HepG2 (cell line): ENCODE data around the gene FBF1. TPM values are rescaled to one million over a fixed set of nuclear protein-coding genes. Genes with fewer than 3 reads are reported as not detected.
A peak's percentile ranks its signal among the peaks of the same experiment; 100 is the strongest.

Experiments used
- polyA plus RNA-seq, 8 experiments: library from polyadenylated mRNA; depleted of rRNA in 3 of 8; stranded (reverse) in 7 of 8; unstranded in 1 of 8; fragments of >200 nt; fragmentation: Illumina TruSeq in 4 of 8; extraction: Trizol in 4 of 8; gene quantifications; 2 replicates each; pipeline versions ENCODE4 v1.2.1 to v1.2.3, GENCODE V29; 2011 to 2016; ENCODE audit warnings: low read depth in 4 of 8, missing spikeins in 1 of 8, mixed read lengths in 1 of 8; ENCODE audit not compliant: insufficient read depth in 1 of 8
- total RNA-seq, 5 experiments: library from RNA; depleted of rRNA; stranded (reverse); fragments of >200 nt; fragmentation: Illumina TruSeq; extraction: Trizol; gene quantifications; 2 replicates each; pipeline ENCODE4 v1.2.3, GENCODE V29; 2016; ENCODE audit warnings: low read depth in 1 of 5
- TF ChIP-seq, protein P1 (sequence below): sonication (generic); formaldehyde crosslinking; IDR thresholded peaks from 2 replicates; pipeline ENCODE4 v1.5.0; 2020; ENCODE audit warnings: mild to moderate bottlenecking, missing genetic modification reagents
- TF ChIP-seq, protein P2 (sequence below): sonication (generic); formaldehyde crosslinking; IDR thresholded peaks from 2 replicates; pipeline ENCODE4 v1.8.1; 2023; ENCODE audit warnings: mild to moderate bottlenecking, moderate library complexity, missing genetic modification reagents

The FBF1 gene
- total and polyA plus RNA-seq, 2 of the 13 experiments (the other 11 are each of a cell fraction or from before 2014, with no cell fraction given) = 2.4 to 8.1 TPM

DNA sequence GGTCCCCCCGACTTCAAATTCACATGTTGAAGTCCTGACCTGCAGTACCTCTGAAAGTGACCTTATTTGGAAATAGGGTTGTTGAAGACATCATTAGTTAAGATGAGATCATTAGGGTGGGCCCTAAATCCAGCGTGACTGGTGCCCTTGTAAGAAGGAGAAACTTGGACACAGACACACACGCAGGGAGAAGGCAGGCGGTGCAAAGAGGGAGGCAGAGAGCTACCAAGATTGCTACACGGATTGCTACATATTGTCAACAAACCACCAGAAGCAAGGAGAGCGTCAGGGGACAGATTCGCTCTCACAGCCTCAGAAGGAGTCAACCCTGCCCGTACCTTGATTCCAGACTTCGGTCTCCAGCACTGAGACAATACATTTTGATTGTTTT is 78.9 kb downstream of the FBF1 start (continued):
- TF ChIP-seq, protein P1, sequence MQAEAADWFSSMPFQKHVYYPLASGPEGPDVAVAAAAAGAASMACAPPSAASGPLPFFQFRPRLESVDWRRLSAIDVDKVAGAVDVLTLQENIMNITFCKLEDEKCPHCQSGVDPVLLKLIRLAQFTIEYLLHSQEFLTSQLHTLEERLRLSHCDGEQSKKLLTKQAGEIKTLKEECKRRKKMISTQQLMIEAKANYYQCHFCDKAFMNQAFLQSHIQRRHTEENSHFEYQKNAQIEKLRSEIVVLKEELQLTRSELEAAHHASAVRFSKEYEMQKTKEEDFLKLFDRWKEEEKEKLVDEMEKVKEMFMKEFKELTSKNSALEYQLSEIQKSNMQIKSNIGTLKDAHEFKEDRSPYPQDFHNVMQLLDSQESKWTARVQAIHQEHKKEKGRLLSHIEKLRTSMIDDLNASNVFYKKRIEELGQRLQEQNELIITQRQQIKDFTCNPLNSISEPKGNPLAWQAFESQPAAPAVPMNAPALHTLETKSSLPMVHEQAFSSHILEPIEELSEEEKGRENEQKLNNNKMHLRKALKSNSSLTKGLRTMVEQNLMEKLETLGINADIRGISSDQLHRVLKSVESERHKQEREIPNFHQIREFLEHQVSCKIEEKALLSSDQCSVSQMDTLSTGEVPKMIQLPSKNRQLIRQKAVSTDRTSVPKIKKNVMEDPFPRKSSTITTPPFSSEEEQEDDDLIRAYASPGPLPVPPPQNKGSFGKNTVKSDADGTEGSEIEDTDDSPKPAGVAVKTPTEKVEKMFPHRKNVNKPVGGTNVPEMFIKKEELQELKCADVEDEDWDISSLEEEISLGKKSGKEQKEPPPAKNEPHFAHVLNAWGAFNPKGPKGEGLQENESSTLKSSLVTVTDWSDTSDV = 0 out of 2 replicates have a peak, but pooled peaks have one; percentile 35
- TF ChIP-seq, protein P2, sequence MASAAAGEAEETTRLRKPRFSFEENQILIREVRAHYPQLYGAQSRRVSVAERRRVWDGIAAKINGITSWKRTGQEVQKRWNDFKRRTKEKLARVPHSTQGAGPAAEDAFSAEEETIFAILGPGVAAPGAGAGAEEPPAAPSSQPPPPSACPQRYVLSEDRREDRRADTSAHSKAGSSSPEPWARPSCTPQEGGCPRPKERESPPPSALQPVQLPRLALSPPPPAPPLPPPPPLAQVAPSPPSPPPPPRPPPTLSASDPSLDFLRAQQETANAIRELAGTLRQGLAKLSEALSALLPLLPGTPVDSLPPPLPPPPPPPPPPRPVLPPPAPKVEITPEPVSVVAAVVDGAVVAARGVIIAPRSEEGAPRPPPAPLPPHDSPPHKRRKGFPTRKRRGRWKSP (CRISPR knock-in tag) = 0 out of 2 replicates have a peak, but pooled peaks have one; percentile 14
- TF ChIP-seq, all 625 proteins: peak for 17

Other genes with a start within 250 kb of the FBF1 start
- 4.0 and 6.9 TPM in 2 replicates for gene ITGB4, start 219.6 kb downstream of the FBF1 start, total RNA-seq (2016; rRNA removed; fragmentation: Illumina TruSeq; extraction: Trizol)
- 14.5 and 14.7 TPM in 2 replicates for gene ITGB4, start 219.6 kb downstream of the FBF1 start, polyA plus RNA-seq (2011; rRNA removed)
- gene GALK1, start 175.8 kb downstream of the FBF1 start, total RNA-seq (2016; rRNA removed; fragmentation: Illumina TruSeq; extraction: Trizol) = 93.6 and 95.6 TPM in 2 replicates
- 59.9 and 93.0 TPM in 2 replicates for gene GALK1, start 175.8 kb downstream of the FBF1 start, polyA plus RNA-seq (2011; rRNA removed)
- gene UNK, start 156.2 kb downstream of the FBF1 start, total RNA-seq (2016; rRNA removed; fragmentation: Illumina TruSeq; extraction: Trizol) = 28.6 and 33.0 TPM in 2 replicates
- gene UNK, start 156.2 kb downstream of the FBF1 start, polyA plus RNA-seq (2011; rRNA removed) = 30.7 and 31.6 TPM in 2 replicates
- gene UNC13D, start 96.6 kb downstream of the FBF1 start, total RNA-seq (2016; rRNA removed; fragmentation: Illumina TruSeq; extraction: Trizol) = 27.2 and 42.7 TPM in 2 replicates
- gene UNC13D, start 96.6 kb downstream of the FBF1 start, polyA plus RNA-seq (2011; rRNA removed) = 29.7 and 40.0 TPM in 2 replicates
- 28.2 and 29.2 TPM in 2 replicates for gene WBP2, start 85.7 kb downstream of the FBF1 start, total RNA-seq (2016; rRNA removed; fragmentation: Illumina TruSeq; extraction: Trizol)
- 29.5 and 34.6 TPM in 2 replicates for gene WBP2, start 85.7 kb downstream of the FBF1 start, polyA plus RNA-seq (2011; rRNA removed)
- gene TRIM47, start 62.5 kb downstream of the FBF1 start, total RNA-seq (2016; rRNA removed; fragmentation: Illumina TruSeq; extraction: Trizol) = 59.7 and 82.0 TPM in 2 replicates
- gene TRIM47, start 62.5 kb downstream of the FBF1 start, polyA plus RNA-seq (2011; rRNA removed) = 33.5 and 45.8 TPM in 2 replicates
- 22.4 and 24.6 TPM in 2 replicates for gene TRIM65, start 44.1 kb downstream of the FBF1 start, total RNA-seq (2016; rRNA removed; fragmentation: Illumina TruSeq; extraction: Trizol)
- 10.3 and 15.2 TPM in 2 replicates for gene TRIM65, start 44.1 kb downstream of the FBF1 start, polyA plus RNA-seq (2011; rRNA removed)
- 88.8 and 125 TPM in 2 replicates for gene MRPL38, start 36.2 kb downstream of the FBF1 start, total RNA-seq (2016; rRNA removed; fragmentation: Illumina TruSeq; extraction: Trizol)
- gene MRPL38, start 36.2 kb downstream of the FBF1 start, polyA plus RNA-seq (2011; rRNA removed) = 83.7 and 91.0 TPM in 2 replicates
- gene ACOX1, start 38.1 kb upstream of the FBF1 start, total RNA-seq (2016; rRNA removed; fragmentation: Illumina TruSeq; extraction: Trizol) = 120 and 156 TPM in 2 replicates
- gene ACOX1, start 38.1 kb upstream of the FBF1 start, polyA plus RNA-seq (2011; rRNA removed) = 84.2 and 86.4 TPM in 2 replicates
- 14.7 and 18.0 TPM in 2 replicates for gene TEN1, start 38.2 kb upstream of the FBF1 start, total RNA-seq (2016; rRNA removed; fragmentation: Illumina TruSeq; extraction: Trizol)
- 21.3 and 29.4 TPM in 2 replicates for gene TEN1, start 38.2 kb upstream of the FBF1 start, polyA plus RNA-seq (2011; rRNA removed)
- 2.0 and 5.8 TPM in 2 replicates for gene CDK3, start 59.8 kb upstream of the FBF1 start, total RNA-seq (2016; rRNA removed; fragmentation: Illumina TruSeq; extraction: Trizol)
- 11.4 and 18.0 TPM in 2 replicates for gene CDK3, start 59.8 kb upstream of the FBF1 start, polyA plus RNA-seq (2011; rRNA removed)
- gene EVPL, start 86.3 kb upstream of the FBF1 start, total RNA-seq (2016; rRNA removed; fragmentation: Illumina TruSeq; extraction: Trizol) = 3.6 and 8.2 TPM in 2 replicates
- gene EVPL, start 86.3 kb upstream of the FBF1 start, polyA plus RNA-seq (2011; rRNA removed) = 2.1 and 4.3 TPM in 2 replicates
- 39.8 and 89.7 TPM in 2 replicates for gene SRP68, start 131.5 kb upstream of the FBF1 start, total RNA-seq (2016; rRNA removed; fragmentation: Illumina TruSeq; extraction: Trizol)
- gene SRP68, start 131.5 kb upstream of the FBF1 start, polyA plus RNA-seq (2011; rRNA removed) = 74.3 and 79.0 TPM in 2 replicates
- gene GALR2, start 133.7 kb upstream of the FBF1 start, total RNA-seq (2016; rRNA removed; fragmentation: Illumina TruSeq; extraction: Trizol) = 0.20 and 0.58 TPM in 2 replicates
- gene GALR2, start 133.7 kb upstream of the FBF1 start, polyA plus RNA-seq (2011; rRNA removed) = 0.48 and 0.84 TPM in 2 replicates
- gene ZACN, start 138.1 kb upstream of the FBF1 start, total RNA-seq (2016; rRNA removed; fragmentation: Illumina TruSeq; extraction: Trizol) = 0.15 TPM in 1 of 2 replicates, not detected in the other
- 0.04 and 0.11 TPM in 2 replicates for gene ZACN, start 138.1 kb upstream of the FBF1 start, polyA plus RNA-seq (2011; rRNA removed)
- gene EXOC7, start 162.7 kb upstream of the FBF1 start, total RNA-seq (2016; rRNA removed; fragmentation: Illumina TruSeq; extraction: Trizol) = 116 and 118 TPM in 2 replicates
- 86.9 and 118 TPM in 2 replicates for gene EXOC7, start 162.7 kb upstream of the FBF1 start, polyA plus RNA-seq (2011; rRNA removed)
- 1.4 and 1.6 TPM in 2 replicates for gene FOXJ1, start 200.2 kb upstream of the FBF1 start, total RNA-seq (2016; rRNA removed; fragmentation: Illumina TruSeq; extraction: Trizol)
- gene FOXJ1, start 200.2 kb upstream of the FBF1 start, polyA plus RNA-seq (2011; rRNA removed) = 0.98 and 1.2 TPM in 2 replicates